ENCODE measurements around the gene GP1BB.
"Not testable (repeated sequence)": the region's sequence is repeated elsewhere in the genome, so short reads cannot be mapped to it uniquely, and the experiment has no call there.

Gene GP1BB

GRCh38 chr22:19723232-19723982 is at the start of gene GP1BB:
GP1BB (plus strand) TSS chr22:19723539; CDS start chr22:19723570, 31 bp downstream.
- DNase-seq (ENCODE audit: low read depth, low spot score) = no peak

- DNase-seq (ENCODE audit: low read depth, low spot score) = no peak
These were observed 49.7 kb upstream of the GP1BB start for GRCh38 chr22:19673660-19674059.

GRCh38 chr22:19674129-19674928 is 49.0 kb upstream of the GP1BB start:
- DNase-seq (ENCODE audit: low read depth, low spot score) = no peak

GRCh38 chr22:19674929-19675253 is 48.4 kb upstream of the GP1BB start:
- no peak for DNase-seq (ENCODE audit: low read depth, low spot score)

- no peak for DNase-seq (ENCODE audit: low read depth, low spot score)
These were observed 47.9 kb upstream of the GP1BB start for GRCh38 chr22:19675428-19675827.

GRCh38 chr22:19676437-19676836 is 46.9 kb upstream of the GP1BB start:
- DNase-seq (ENCODE audit: low read depth, low spot score) = not testable (repeated sequence)

GRCh38 chr22:19678949-19679521 is 44.3 kb upstream of the GP1BB start:
- no peak for DNase-seq (ENCODE audit: low read depth, low spot score)

GRCh38 chr22:19679522-19680101 is 43.7 kb upstream of the GP1BB start:
- no peak for DNase-seq (ENCODE audit: low read depth, low spot score)

GRCh38 chr22:19680287-19680881 is 43.0 kb upstream of the GP1BB start:
- DNase-seq (ENCODE audit: low read depth, low spot score) = no peak

GRCh38 chr22:19680911-19681862 is 42.2 kb upstream of the GP1BB start:
- no peak for DNase-seq (ENCODE audit: low read depth, low spot score)

- no peak for DNase-seq (ENCODE audit: low read depth, low spot score)
These were observed 41.5 kb upstream of the GP1BB start for GRCh38 chr22:19681863-19682245.

GRCh38 chr22:19686946-19687345 is 36.4 kb upstream of the GP1BB start:
- DNase-seq (ENCODE audit: low read depth, low spot score) = no peak

- DNase-seq (ENCODE audit: low read depth, low spot score) = no peak
These were observed 35.6 kb upstream of the GP1BB start for GRCh38 chr22:19687561-19688300.

GRCh38 chr22:19688301-19689290 is 34.7 kb upstream of the GP1BB start:
- DNase-seq (ENCODE audit: low read depth, low spot score) = no peak

GRCh38 chr22:19689408-19689807 is 33.9 kb upstream of the GP1BB start:
- DNase-seq (ENCODE audit: low read depth, low spot score) = no peak

- DNase-seq (ENCODE audit: low read depth, low spot score) = no peak
These were observed 32.2 kb upstream of the GP1BB start for GRCh38 chr22:19691007-19691720.

GRCh38 chr22:19691721-19692341 is 31.5 kb upstream of the GP1BB start:
- no peak for DNase-seq (ENCODE audit: low read depth, low spot score)

GRCh38 chr22:19693581-19693980 is 29.8 kb upstream of the GP1BB start:
- DNase-seq (ENCODE audit: low read depth, low spot score) = no peak
